GM21737 (cell line): ENCODE data around the gene HSPG2.
"Not testable (repeated sequence)": the region's sequence is repeated elsewhere in the genome, so short reads cannot be mapped to it uniquely, and the experiment has no call there.

Experiments
- ATAC-seq: cut with Tn5 transposase; IDR thresholded peaks from one replicate; pipeline ENCODE4 v1.9.1; 2021; ENCODE audit warnings: mild to moderate bottlenecking, moderate library complexity; ENCODE audit not compliant: unreplicated experiment

The HSPG2 gene

DNA sequence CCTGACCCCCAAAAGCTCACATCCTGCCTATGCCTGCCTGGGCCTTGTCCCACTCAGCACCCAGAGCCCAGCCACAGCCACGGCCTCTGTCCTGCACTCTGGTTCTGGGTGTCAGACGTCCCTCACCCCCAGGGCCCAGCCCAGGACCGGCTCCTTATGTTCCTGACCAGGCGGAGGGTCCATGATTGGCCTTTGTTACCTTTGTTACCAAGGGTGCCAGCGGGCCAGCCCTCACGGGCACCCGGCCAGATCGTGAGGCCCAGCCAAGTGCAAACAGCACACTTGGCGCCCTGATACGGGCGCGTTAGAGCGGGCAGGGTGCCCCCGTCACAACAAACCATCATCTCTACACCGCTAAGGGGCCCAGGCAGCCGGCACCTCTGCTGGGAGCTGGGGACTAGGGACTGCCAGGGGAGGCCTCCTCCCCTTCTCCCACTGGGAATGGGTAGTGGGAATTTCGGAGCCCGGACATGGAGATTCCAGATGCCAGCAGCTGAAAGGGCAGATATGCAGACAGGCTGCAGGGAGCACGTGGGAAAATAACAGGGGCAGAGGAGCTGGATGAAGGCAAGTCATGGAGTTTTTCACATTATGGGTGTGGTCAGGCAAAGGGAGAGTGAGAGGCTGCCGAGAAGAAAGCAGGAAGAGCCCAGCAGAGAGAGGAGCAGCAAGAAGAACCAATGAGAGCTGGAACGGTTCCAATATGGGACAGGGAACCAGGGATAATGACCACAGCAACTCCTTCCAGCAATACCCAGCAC is 22.1 kb downstream of the HSPG2 start:
- no peak for ATAC-seq

DNA sequence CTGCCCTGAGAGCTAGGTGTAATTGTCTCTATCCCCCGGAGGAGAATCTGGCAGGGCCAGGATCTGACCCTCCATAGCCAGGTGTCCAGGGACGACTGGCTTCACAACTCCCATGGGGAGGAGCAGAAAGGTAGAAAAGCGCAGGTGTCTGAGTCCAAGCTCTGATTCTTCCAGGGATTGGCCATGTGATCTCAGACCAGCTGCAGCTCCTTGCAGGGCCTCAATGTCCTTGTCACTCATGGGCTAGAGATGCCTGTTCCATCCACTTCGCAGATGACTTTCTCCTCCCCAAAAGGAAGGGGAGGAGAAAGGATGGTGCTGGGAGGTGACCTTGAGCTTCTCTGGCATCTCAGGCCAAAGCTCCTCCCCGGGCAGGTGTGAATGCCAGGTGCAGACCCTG is 22.7 kb downstream of the HSPG2 start:
- no peak for ATAC-seq

GRCh38 chr1:21913763-21914162 is 23.3 kb downstream of the HSPG2 start:
- no peak for ATAC-seq

DNA sequence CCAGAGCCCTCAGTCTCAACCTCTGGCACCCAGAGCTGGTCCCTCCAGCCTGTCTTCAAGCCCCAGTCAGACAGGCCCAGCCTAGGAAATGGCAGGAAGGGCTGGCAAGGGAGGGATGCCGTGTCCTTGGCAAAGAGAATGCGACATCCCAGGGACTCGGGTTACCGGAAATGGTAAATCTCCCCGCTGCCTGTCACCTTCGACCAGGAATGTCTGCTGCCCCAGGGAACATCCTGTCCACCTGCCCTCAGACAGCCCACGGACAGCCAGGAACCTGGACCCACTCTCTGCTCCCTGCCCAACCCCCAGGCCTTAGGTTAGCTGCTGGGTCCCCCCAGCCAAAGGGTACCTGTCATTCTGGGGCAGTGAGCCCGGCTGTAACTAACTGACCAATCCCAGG is 23.9 kb downstream of the HSPG2 start:
- ATAC-seq = no peak

- no peak for ATAC-seq
Measured at GRCh38 chr1:21912038-21912758, 24.9 kb downstream of the HSPG2 start.

DNA sequence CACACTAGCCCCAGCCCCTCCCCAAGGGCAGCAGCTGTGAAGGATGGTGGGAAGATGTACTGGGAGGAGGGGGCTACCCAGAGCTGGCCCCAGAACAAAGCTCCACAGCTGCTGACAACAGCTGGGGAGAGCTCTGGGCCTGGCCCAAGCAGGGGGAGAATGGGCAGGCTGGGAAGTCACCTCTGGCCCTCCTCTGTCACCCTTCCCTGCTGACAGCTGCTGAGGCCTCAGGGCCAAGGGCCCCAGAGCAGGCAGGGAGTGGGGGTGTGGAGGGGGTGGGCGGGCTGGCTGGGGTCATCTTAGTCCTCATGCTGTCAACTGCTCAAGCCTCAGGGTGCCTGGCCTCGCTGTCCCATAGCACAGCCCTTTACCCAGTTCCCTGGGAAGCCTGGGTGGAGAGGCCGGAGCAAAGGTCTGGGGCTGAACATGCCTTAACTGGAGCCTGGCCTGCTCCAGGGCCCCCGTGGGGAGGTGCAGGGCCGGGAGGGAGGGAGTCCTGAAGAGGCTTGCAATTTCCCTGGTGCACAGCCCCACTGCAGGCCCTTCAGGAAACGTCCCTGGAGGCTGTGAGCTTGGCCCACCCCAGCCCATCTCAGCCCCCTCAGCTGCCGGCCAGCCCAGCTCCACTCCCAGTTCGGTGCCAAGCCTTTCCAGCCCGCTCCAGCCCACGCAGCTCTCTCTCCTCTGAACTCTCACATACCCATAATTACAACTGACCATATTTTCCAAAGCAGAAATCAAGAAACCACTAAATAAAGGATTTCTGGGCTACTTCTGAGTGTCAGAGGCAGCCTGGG is 25.7 kb downstream of the HSPG2 start:
- ATAC-seq = no peak

DNA sequence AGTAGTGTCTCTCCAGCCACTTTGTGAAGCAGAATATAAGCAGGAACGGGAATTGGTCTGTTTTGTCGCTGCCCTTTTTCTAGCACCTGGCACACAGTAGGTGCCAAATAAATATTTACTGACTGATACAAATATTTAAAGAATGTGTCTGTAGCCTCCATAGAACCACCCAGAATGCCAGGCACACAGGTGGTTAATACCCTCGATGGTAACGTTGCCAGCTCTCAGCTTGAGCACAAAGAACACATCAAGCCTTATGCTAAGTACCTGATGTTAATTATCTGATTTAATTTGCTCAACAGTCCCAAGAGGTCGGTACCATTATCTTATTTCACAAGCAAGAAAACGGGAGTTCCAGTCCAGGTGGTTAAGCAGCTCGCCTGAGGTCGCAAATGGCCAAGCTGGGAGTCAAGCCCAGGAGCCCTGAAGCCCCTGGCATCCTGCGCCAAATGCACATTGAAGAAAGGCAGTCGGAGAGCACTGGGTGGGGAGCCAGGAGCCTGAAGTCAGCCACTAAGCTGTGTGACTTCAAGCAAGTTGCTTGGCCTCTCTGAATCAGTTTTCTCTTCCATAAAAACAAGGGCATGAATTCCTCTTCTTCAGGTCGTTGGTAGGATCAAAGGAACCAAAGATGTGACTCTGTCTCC is 26.4 kb downstream of the HSPG2 start:
- ATAC-seq = no peak

- ATAC-seq = no peak
Measured at GRCh38 chr1:21909787-21910503, 27.2 kb downstream of the HSPG2 start.

- no peak for ATAC-seq
Measured at GRCh38 chr1:21909286-21909759, 27.8 kb downstream of the HSPG2 start.

DNA sequence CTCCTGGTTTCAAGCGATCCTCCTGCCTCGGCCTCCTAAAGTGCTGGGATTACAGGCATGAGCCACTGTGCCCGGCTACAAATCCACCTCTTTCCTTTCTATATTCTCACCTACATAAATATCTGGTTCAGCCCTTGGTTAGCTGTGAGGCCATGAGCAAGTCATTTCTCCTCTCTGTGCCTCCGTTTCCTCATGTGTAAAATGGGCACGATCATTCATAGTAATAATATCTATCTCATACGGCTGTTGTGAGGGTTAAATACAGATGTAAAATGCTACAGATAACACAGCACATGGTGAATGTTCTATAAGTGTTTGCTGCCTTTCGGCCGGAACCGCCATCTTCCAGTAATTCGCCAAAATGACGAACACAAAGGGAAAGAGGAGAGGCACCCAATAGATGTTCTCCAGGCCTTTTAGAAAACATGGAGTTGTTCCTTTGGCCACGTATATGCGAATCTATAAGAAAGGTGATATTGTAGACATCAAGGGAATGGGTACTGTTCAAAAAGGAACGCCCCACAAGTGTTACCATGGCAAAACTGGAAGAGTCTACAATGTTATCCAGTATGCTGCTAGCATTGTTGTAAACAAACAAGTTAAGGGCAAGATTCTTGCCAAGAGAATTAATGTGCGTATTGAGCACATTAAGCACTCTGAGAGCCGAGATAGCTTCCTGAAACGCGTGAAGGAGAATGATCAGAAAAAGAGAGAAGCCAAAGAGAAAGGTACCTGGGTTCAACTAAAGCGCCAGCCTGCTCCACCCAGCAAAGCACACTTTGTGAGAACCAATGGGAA is 29.2 kb downstream of the HSPG2 start:
- not testable (repeated sequence) for ATAC-seq

- ATAC-seq = no peak
Measured at GRCh38 chr1:21907079-21907418, 30.1 kb downstream of the HSPG2 start.

GRCh38 chr1:21906173-21907078 is 30.7 kb downstream of the HSPG2 start:
- ATAC-seq = no peak

- ATAC-seq = no peak
Measured at GRCh38 chr1:21904704-21905520, 32.2 kb downstream of the HSPG2 start.

GRCh38 chr1:21904454-21904703 is 32.7 kb downstream of the HSPG2 start:
- no peak for ATAC-seq

DNA sequence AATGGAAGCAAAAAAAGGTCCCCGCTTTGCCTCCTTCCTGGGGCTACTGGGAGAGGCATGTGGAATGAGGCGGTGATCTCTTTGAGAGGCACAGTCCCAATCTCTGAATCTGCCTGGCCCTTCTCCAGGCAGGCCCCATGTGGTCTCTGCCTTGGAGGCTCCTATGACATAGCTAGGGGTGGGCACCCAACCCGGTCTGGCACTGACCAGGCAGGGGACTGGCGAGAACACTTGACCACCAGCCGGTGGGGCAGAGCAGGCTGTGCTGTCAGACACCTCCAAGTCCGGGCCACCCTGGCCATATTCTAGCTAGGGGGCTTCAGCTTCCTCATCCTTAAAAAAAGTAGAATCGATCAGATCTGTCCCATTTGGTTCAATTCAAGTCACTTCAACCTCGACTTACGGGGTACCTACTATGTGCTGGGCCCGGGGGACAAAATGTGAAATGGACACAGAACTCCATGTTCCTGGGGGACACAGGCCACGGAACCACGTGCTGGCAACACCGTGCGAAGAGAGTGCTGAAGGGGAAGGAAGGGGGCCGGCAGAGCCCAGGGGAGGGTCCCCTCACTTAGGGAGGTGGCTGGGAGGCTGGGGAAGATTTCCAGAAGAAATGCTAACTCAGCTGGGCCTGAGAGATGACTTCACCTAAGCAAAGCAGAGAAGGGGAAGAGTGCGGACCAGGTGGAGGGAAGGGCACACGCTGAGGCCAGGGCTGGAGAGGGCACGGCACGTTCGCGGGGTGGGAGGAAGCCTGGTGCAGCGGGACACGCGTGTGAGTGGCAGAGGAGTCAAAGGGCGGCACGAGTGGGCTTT is 33.3 kb downstream of the HSPG2 start:
- ATAC-seq = no peak

- no peak for ATAC-seq
Measured at GRCh38 chr1:21902026-21903012, 34.8 kb downstream of the HSPG2 start.
